Common myeloid progenitor, CD34-positive (primary cell): Measurements from ENCODE around the gene TANGO2.

Experiments
- CTCF ChIA-PET: fragments of 350-600 bp; sonication (Branson Sonifier 250); formaldehyde crosslinking; loops from one replicate; lab custom pipeline; 2021; ENCODE audit warnings: antibody characterized with exemption; lab: Charles Lee
- POLR2A ChIA-PET: fragments of 350-600 bp; sonication (Branson Sonifier 250); formaldehyde crosslinking; loops from one replicate; lab custom pipeline; 2021; ENCODE audit warnings: antibody characterized with exemption; lab: Charles Lee
- DNase-seq, 3 donors: peaks; one replicate each; pipeline versions ENCODE4 v3.0.0 to v3.0.0-alpha.2; 2013
- H3K27ac ChIP-seq, 2 experiments: 1 replicate in 1 of 2; 2 replicates in 1 of 2; pipeline ENCODE4 v1.7.0; 2013; ENCODE audit warnings: inconsistent platforms in 2 of 2, low read length in 2 of 2, mild to moderate bottlenecking in 2 of 2, low read depth in 1 of 2, moderate library complexity in 1 of 2; ENCODE audit not compliant: severe bottlenecking in 2 of 2, insufficient read depth in 1 of 2, poor library complexity in 1 of 2
- H3K27me3 ChIP-seq, 5 experiments: replicated peaks in 2 of 5; 1 replicate in 3 of 5; 2 replicates in 2 of 5; pipeline versions ENCODE4 v1.6.1 to v1.7.0; 2013; ENCODE audit warnings: low read length in 4 of 5, mild to moderate bottlenecking in 2 of 5, moderate library complexity in 2 of 5, inconsistent platforms in 1 of 5; ENCODE audit not compliant: insufficient read depth in 5 of 5, control insufficient read depth in 4 of 5
- H3K36me3 ChIP-seq, 4 experiments: 1 replicate in 2 of 4; 2 replicates in 2 of 4; pipeline versions ENCODE4 v1.6.1 to v1.7.0; 2013; ENCODE audit warnings: low read length in 3 of 4, control low read depth in 1 of 4, mild to moderate bottlenecking in 1 of 4; ENCODE audit not compliant: control insufficient read depth in 4 of 4, insufficient read depth in 4 of 4
- H3K4me1 ChIP-seq, 4 experiments: 1 replicate in 3 of 4; 2 replicates in 1 of 4; pipeline versions ENCODE4 v1.6.1 to v1.7.1; 2013; ENCODE audit warnings: low read length in 3 of 4, mild to moderate bottlenecking in 3 of 4, control low read depth in 1 of 4, inconsistent platforms in 1 of 4, moderate library complexity in 1 of 4; ENCODE audit not compliant: control insufficient read depth in 4 of 4, insufficient read depth in 4 of 4; ENCODE audit errors: control extremely low read depth in 1 of 4
- H3K4me3 ChIP-seq, 7 experiments: 1 replicate in 4 of 7; 2 replicates in 3 of 7; pipeline versions ENCODE4 v1.5.1 to v1.7.0; 2013; ENCODE audit warnings: mild to moderate bottlenecking in 7 of 7, low read length in 6 of 7, moderate library complexity in 6 of 7, inconsistent platforms in 2 of 7, low read depth in 2 of 7, control low read depth in 1 of 7; ENCODE audit not compliant: insufficient read depth in 4 of 7, control insufficient read depth in 1 of 7; ENCODE audit errors: extremely low read depth in 1 of 7
- H3K9me3 ChIP-seq, 5 experiments: 1 replicate in 4 of 5; 2 replicates in 1 of 5; pipeline versions ENCODE4 v1.6.1 to v1.7.1; 2013; ENCODE audit warnings: low read length in 4 of 5, mild to moderate bottlenecking in 2 of 5, inconsistent platforms in 1 of 5, low read depth in 1 of 5, moderate library complexity in 1 of 5; ENCODE audit not compliant: control insufficient read depth in 4 of 5, insufficient read depth in 2 of 5; ENCODE audit errors: control extremely low read depth in 1 of 5
- WGBS: methylation state at CpG from one replicate; pipeline ENCODE4 v1.1.5; 2013; ENCODE audit not compliant: insufficient coverage; 5-methylcytosine and 5-hydroxymethylcytosine counted together

Gene TANGO2

DNA sequence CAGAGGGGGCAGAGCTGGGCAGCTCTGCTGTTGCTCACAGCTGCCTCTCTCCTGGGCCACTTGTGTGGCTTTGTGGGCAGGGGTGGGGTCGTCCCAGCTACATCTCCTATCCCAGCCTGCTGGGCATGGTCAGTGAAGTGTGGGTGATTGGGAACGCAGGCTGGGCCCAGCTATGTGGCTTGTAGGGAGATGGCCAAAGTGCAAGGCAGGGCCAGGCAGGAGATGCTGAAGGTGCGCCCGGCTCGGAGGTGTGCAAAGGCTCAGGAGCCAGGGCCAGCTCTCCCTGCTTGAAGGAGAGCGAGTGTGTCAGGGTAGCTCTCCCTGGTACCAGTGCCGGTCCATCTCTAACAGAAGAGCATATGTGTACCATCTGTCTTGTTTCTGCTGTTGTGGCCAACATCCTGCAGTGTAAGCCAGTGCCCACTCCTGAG lies 86.6 kb downstream of the TANGO2 start:
- no peaks in the 10 kb centered on the region for H3K27me3 ChIP-seq
- no peak overlapping the region for H3K27ac ChIP-seq
- POLR2A ChIA-PET: no interaction called here
- H3K9me3 ChIP-seq: no peaks in the 10 kb centered on the region
- peaks cover 0 to 8% (median 1%) of the 10 kb centered on the region in 4 experiments for H3K4me1 ChIP-seq
- no peak overlapping the region for H3K4me3 ChIP-seq
- H3K36me3 ChIP-seq: peaks cover 7 to 89% (median 65%) of the 10 kb centered on the region in 4 experiments
- CTCF ChIA-PET: interaction anchor here (1.1 to 1.2 kb wide), 3 partner anchors 11 to 154 kb away, joined by 3 read pairs; no protein-coding TSS in a partner anchor
- 99% methylated on average over 7 of the region's 7 CpGs for WGBS
- DNase-seq: no peak

GRCh38 chr22:20107951-20108756 lies 87.2 kb downstream of the TANGO2 start:
- Histone ChIP-seq H3K27me3 (no peaks in the 10 kb centered on the region), H3K27ac (no peak overlapping the region), H3K9me3 (no peaks in the 10 kb centered on the region), H3K36me3 (peaks cover 7 to 91% (median 70%) of the 10 kb centered on the region in 4 experiments), H3K4me3 (no peak overlapping the region), H3K4me1 (peaks cover 0 to 8% (median 1%) of the 10 kb centered on the region in 4 experiments)
- 93% methylated on average over 9 of the region's 13 CpGs for WGBS
- ChIA-PET POLR2A (no interaction called here), CTCF (interaction anchor here (1.0 to 1.2 kb wide), 4 partner anchors 10 to 155 kb away, joined by 3 read pairs; no protein-coding TSS in a partner anchor)
- DNase-seq: no peak

DNA sequence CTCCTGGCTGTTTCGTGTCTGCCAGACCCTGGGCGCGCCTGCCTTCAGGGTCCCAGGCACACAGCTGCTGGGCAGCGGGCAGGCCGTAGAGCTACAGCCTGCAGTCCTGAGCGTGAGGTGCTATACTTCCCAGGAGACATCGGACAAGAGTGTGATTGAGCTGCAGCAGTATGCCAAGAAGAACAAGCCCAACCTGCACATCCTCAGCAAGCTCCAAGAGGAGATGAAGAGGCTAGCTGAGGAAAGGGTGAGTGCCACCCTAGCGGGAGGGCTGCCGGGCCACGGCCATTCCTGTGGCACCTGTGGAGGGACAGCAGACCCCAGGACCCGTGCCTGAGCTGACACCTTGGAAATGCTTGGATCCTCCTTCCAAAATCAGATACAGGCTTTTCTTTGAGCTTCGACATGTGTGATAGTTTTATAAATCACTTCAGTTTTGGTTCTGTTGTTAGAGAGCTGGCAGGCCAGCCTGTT lies 87.9 kb downstream of the TANGO2 start:
- CTCF ChIA-PET: interaction anchor here (1.0 to 1.2 kb wide), 3 partner anchors 9 to 155 kb away, joined by 3 read pairs; no protein-coding TSS in a partner anchor

DNA sequence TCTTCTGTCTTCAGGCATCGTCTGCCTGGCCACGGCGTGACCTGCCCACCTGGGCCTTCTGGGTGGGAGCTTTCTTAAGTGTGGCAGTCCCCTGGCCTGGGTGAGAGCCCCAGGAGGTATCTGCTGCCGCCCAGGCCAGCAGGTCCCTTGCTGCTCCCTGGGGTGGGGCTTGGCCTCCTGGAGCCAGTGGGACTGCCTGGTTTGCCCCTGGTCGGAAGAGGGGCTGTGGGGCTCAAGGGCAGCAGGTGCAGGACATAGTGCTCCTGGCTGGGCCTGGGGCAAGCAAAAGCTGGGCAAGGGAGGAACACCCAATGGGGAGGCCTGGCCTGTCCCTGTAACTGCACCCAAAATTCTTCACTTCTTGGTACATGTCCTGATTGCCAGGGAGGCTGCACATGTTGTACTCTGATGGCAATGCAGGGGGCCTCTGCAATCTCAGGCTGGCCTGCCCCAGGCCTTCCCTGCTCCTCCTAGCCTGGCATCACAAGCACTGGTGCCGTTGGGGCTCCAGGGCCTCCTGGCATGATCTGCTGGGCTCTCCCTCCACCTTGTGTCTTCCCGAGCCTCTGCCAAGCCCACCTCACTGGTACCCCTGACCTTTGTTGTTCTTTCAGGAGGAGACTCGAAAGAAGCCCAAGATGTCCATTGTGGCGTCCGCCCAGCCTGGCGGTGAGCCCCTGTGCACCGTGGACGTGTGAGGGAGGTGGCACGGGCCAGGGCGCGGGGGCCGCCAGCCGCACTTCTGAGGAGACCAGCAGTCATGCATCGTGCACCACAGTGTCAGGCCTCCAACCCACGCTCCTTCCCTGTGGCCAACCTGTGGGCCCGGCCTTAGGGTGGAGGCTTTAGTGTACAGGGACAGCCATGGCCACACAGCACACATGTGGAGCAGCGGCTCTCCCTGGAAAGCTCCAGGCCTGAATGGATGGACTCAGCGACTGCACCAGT lies 88.8 kb downstream of the TANGO2 start:
- H3K4me3 ChIP-seq: no peak overlapping the region
- H3K27me3 ChIP-seq: no peaks in the 10 kb centered on the region
- no peak overlapping the region for H3K27ac ChIP-seq
- ChIA-PET POLR2A (no interaction called here), CTCF (interaction anchor here (0.8 to 1.2 kb wide), 3 partner anchors 16 to 22 kb away, joined by 3 read pairs; no protein-coding TSS in a partner anchor)
- no peak for DNase-seq
- WGBS: 98% methylated on average over 22 of the region's 23 CpGs
- peaks cover 0 to 8% (median 1%) of the 10 kb centered on the region in 4 experiments for H3K4me1 ChIP-seq
- H3K9me3 ChIP-seq: no peaks in the 10 kb centered on the region
- peaks cover 7 to 98% (median 76%) of the 10 kb centered on the region in 4 experiments for H3K36me3 ChIP-seq

More for the DNA sequence above, 87.9 kb downstream of the TANGO2 start:
- DNase-seq: no peak
- 93% methylated on average over 12 of the region's 12 CpGs for WGBS
- no peaks in the 10 kb centered on the region for H3K27me3 ChIP-seq
- no peaks in the 10 kb centered on the region for H3K9me3 ChIP-seq
- no peak overlapping the region for H3K27ac ChIP-seq
- H3K4me1 ChIP-seq: peaks cover 0 to 8% (median 1%) of the 10 kb centered on the region in 4 experiments
- POLR2A ChIA-PET: no interaction called here
- peaks cover 7 to 95% (median 72%) of the 10 kb centered on the region in 4 experiments for H3K36me3 ChIP-seq
- H3K4me3 ChIP-seq: no peak overlapping the region

DNA sequence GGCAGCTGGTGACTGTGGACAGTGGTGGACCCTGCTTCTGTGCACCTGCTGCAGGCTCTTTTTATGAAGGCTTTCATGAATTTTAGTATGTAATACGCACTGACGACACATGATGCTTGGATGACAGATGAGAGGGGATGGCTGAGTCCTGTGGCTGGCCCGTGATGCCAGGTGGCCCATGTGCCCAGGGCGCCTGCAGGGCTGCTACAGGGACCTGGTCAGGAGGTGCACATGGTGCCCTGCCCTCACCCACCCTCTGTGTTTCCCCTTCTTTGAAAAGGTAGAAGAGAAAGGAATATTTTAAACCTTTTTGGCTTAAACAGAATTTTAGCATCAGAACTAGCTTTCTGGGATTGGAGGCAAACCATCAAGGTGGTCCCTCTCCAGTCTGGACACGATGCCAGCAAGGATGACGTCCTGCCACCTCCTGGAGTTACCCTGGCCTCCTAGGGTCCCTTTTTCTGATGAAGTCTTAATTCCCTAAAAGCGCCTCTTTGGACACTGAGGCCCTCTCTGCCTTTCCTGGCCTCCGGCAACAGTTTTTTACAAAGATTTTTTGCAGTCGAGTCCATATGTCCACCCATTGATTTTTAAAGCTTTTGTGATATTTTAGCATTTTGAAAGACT lies 89.6 kb downstream of the TANGO2 start:
- peaks cover 0 to 11% (median 1%) of the 10 kb centered on the region in 4 experiments for H3K4me1 ChIP-seq
- peaks cover 5 to 98% (median 77%) of the 10 kb centered on the region in 4 experiments for H3K36me3 ChIP-seq
- H3K27me3 ChIP-seq: no peaks in the 10 kb centered on the region
- POLR2A ChIA-PET: no interaction called here
- no peak for DNase-seq
- H3K9me3 ChIP-seq: no peaks in the 10 kb centered on the region
- CTCF ChIA-PET: interaction anchor here (0.8 to 1.9 kb wide), 5 partner anchors 9 to 88 kb away, joined by 3 to 5 read pairs (median 3); no protein-coding TSS in a partner anchor
- WGBS: 100% methylated on average over 9 of the region's 9 CpGs
- H3K4me3 ChIP-seq: no peak overlapping the region
- no peak overlapping the region for H3K27ac ChIP-seq

DNA sequence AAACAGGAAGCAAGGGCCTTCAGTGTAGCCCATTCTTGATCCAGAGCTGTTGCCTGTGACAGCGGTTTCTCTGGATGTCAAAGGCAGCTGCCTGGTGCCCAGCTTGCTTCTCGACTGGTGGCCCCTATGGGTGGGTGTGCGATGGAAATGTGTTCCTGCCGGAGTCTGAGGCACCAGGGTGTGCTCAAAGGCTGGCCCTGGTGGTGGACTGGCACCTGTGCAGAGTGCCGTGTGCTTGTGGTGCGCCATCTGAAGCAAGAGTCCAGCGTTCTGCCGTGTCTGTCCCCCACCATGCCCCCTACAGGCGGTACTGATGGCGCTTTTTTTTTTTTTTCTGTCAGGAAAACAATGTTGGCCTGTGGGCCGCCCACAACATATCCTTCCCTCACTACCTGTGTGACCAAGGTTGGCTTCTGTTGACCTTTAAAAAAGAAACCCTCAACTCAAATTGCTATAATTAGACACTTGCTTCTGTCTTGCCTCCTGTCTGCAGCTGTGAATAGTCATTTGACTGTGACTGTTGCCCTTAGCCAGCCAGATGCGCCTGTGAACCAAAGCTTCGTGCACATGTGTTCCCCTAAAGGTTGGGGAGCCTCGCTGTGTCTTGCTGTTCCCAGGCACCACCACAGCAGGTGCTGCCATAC lies 90.3 kb downstream of the TANGO2 start:
- ChIA-PET CTCF (interaction anchor here (0.9 to 1.9 kb wide), 4 partner anchors 9 to 89 kb away, joined by 3 to 5 read pairs (median 4); no protein-coding TSS in a partner anchor), POLR2A (no interaction called here)
- H3K9me3 ChIP-seq: no peaks in the 10 kb centered on the region
- peak; percentile 60 to 81 (median 72) for DNase-seq
- 77% methylated on average over 8 of the region's 14 CpGs for WGBS
- H3K4me1 ChIP-seq: peaks cover 0 to 18% (median 8%) of the 10 kb centered on the region in 4 experiments
- H3K27me3 ChIP-seq: no peaks in the 10 kb centered on the region
- H3K27ac ChIP-seq: peak overlapping the region in 1 of 2 experiments; percentile 5
- no peak overlapping the region for H3K4me3 ChIP-seq
- H3K36me3 ChIP-seq: peaks cover 5 to 95% (median 71%) of the 10 kb centered on the region in 4 experiments
